Stimulated activated CD8-positive, alpha-beta memory T cell treated with anti-CD3 and anti-CD28 coated beads, Interleukin-4, amount 100 ng/mL, for 4 hours (primary cell): Measurements from ENCODE around the gene MAPKAPK3.

ENCODE experiments used
- DNase-seq, 2 donors: peaks; one replicate each; pipeline ENCODE4 v3.0.0-alpha.2; 2020; ENCODE audit warnings: low read depth in 2 of 2, low spot score in 1 of 2

Gene MAPKAPK3

GRCh38 chr3:50608278-50608677 is 8.7 kb upstream of the MAPKAPK3 start:
- DNase-seq, result no peak

DNA sequence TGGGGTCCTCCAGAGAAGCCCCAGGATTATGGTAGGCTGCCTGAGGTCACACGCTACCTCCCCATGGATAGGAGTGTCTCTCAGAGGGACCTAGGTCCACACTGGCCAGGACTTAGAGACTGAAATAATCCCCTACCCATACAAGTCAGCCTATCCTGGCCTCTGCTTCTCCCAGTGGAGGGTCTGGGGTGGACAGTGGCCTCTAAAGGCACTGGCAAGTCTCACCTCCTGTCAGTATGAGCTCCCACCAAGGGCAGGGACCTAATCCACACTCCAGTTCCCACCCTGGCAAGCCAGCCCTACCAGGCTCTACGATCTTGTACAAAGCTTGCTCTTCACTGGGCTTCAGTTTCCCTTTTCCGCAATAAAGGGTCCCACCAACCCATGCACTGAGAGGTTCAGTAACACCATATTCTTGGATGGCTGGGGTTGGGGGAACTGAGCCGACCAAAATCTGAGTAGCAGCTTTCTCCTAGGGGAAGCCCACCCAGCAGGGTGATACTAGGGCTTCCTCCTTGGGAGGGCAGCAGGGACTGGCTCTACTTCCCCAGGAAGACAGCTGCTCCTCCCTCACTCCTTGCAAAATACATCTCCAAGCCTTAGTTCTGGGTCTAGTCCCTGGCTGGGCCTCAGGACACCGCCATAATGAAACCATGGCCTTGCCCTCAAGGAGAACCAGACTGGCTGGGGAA is 7.7 kb upstream of the MAPKAPK3 start:
- no peak for DNase-seq

DNA sequence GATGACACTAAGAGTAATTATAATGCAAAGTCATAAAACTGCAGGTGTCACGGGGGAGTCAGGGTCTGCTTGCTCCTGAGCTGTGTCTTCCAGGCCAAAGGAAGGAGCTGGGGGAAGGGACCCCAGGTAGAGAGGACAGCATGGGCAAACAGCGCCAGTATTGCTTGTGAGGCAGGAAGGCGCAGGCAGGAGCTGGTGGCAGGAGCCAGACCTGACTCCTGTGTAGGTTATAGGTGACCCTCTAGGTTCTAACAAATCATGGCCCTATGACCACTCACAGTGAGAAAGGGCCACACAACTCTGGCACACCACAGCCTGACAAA is 7.2 kb upstream of the MAPKAPK3 start:
- no peak for DNase-seq

- DNase-seq, result no peak
Measured at GRCh38 chr3:50610181-50610971, 6.6 kb upstream of the MAPKAPK3 start.

DNA sequence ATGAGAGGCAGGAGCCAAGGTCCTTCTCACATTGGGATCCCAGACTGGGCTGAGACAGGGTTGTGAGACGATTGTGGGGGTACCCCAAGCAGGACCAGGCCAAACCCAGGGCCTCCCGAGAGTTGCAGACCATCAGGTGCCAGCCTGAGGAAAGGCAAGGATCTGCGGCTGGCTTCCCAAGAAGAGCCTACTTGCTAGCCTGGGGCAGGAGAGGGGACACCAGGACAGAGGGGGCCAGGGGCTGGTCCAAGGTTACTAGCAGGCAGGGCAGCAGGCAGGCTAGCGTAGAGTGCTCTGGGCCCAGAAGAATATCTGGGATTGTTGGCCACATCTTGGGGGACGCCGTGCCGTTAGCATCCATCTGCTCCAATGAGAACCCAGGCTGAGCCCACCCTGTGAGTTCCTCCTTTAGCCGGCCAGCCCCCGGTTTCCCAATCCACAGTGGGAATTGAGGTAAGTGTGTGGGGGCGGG is 5.9 kb upstream of the MAPKAPK3 start:
- no peak for DNase-seq

- DNase-seq, result peak; percentile 92 to 93
Measured at GRCh38 chr3:50611464-50612233, 5.3 kb upstream of the MAPKAPK3 start, which contains the start of gene CISH. CISH (minus strand) TSS chr3:50611774; CDS start chr3:50611650, 124 bp downstream.

DNA sequence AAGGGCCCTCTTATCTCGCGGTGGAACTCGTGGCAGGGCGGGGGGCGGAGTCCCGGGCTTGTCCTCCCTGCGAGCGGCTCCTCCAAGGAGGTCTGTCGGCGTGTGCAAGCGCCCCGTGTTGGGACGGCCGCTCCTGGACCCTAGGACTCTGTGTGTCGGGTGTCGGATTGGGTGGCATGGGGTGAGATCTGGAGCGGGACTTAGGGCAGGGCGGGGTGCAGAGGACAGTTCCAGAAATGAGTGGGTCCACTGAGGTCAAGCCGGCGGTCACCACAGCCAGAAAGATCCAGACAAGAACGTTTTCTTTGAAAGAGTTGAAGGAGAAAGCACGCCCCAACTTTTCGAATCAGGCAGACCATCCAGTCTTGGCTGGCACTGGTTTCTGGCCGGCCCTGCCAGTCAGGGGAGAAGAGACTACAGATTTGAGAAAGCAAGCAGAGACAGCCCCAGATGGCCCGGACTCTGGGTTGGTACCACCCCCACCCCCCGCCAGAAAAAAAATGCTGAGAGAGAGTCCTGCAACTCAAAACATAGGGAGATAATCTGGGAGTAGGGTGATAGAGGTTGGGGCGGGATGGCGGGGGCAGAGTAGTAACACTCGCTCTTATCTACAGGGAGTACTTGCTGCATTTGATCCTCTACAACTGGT is 4.6 kb upstream of the MAPKAPK3 start:
- no peak for DNase-seq

GRCh38 chr3:50612970-50613846 is 3.7 kb upstream of the MAPKAPK3 start:
- no peak for DNase-seq

DNA sequence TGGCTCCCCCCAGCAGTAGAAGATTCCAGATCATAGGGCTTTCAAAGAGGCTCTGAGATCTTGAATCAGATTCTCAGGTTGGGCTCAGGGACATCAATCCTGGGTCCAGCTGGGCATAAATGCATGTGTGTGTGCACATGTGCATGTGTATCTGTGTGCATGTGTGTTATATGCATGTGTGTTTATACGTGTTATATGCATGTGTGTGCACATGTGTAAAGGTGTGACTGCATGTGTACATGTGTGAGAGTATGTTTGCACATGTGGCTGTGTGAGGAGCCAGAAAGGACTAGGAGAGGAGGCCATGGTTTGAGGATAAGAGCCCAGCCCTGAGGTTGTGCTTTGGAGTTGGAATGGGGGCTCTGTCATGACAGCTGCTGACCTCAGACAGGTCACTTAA is 1.8 kb upstream of the MAPKAPK3 start:
- no peak for DNase-seq

GRCh38 chr3:50616003-50616769 is 765 bp upstream of the MAPKAPK3 start:
- peak in 1 of 2 donors; percentile 68 for DNase-seq

DNA sequence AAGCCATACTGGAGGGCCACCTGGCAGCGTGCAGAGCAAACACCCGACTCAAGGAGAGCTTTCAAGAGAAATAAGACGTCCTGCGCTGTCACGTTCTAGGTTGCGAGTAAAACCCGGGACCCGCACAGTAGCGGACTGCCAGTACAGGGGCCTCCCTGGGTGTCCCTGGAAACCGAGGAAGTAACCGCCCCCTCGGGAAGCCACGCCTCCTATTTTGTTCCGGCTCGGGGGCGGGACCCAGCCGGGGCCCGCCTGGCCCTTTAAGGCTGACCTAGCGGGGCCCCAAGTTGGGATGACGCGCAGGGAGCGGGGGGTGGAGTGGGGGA is 218 bp upstream of the MAPKAPK3 start:
- peak; percentile 90 to 94 for DNase-seq

GRCh38 chr3:50617911-50618481 is 1.0 kb downstream of the MAPKAPK3 start:
- no peak for DNase-seq

GRCh38 chr3:50620420-50620819 is 3.5 kb downstream of the MAPKAPK3 start:
- no peak for DNase-seq

DNA sequence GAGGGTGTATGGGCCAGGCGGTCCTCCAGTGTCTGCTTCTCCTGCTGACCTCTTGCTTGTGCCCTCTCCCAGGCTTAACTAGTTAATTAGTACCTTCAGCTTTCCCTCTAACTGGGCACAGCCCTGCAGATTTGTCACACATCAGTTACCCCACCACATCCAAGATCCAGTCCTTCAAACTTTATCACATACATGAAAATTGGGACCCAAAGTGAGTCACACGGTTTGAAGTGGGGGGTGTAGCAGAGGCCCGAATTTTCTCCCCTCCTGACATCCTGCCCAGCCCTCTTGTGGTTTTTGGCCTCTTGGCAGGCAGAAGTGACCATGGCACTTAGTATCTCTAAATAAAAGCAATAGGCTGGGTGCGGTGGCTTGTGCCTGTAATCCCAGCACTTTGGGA is 3.9 kb downstream of the MAPKAPK3 start:
- DNase-seq, result no peak

DNA sequence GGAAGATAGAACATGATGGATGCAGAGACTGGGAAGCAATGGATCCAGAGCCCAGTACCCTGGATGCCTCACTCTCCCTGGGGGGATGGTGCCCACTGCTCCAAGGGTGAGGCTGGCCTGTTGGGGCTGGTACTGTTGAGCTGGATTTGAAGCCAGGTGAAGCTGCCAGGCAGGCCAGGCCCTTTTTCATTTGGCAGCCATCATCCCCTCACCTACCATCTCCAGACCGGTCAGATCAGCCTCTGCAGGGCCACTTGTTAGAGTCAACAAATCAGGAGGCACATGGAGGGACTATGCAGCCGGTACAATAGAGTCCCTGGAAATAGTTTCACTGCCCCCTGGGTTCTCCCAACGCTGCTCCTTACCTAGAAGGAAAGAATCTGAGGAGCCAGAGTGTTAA is 5.9 kb downstream of the MAPKAPK3 start:
- no peak for DNase-seq

DNA sequence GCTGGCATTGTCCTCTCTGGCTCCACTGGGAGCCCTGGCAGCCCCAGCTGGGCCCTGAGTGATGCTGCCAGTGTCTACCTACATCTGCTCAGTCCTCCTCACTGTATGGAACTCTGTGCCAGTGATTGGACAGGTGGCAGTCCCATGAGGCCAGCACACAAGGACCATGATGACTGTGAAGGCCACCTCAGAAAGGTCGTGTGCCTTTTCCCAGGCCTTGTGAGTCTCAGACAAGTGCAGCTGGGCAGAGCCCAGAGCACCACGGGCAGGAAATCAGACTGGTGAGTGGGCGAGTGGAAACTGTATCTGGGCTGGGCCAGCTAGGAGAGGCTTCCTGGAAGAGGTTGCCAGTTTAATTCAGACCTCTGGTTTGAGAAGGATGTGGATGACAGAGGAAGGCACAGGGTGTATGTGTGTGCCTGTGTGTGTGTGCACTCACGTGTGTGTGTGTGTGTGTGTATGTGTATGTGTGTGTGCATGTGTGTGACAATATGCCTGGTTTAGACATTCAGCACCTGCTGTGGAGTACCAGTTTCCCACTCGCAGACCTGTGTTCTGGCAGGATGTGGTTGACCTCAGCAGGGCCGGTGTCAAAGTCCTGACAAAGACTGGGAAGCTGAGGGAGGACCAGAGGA is 7.0 kb downstream of the MAPKAPK3 start:
- no peak for DNase-seq

DNA sequence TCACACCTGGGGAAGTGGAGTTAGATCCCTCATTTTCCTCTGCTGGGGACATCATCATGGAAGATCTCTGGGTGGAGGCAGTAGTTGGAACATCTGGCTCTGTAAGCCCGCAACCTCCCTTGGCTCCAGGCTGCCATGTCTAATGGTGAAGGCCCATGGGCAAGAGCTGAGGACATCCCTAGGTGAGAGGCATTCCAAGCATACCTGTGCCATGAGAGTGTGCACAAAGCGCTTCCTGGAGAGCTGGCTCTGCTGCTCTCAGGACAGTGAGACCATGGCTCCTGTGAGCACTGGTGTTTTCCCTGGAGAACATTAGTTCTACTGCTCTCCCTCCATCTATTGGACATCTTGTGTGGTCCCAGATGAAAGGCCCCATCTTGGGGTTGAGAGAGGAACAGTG is 7.7 kb downstream of the MAPKAPK3 start:
- no peak for DNase-seq

- no peak for DNase-seq
Measured at GRCh38 chr3:50625231-50626182, 8.6 kb downstream of the MAPKAPK3 start.
